Spinal cord (tissue), 10 donors: ENCODE measurements around the gene DHX9. TPM values are rescaled to one million over a fixed set of nuclear protein-coding genes. Genes with fewer than 3 reads are reported as not detected.

Experiments used
- DNase-seq, 6 donors: peaks; one replicate each; pipeline versions ENCODE4 v3.0.0 to v3.0.0-alpha.2; 2013 to 2015; ENCODE audit warnings: low spot score in 6 of 6, low read depth in 4 of 6
- H3K27ac ChIP-seq: one replicate; pipeline ENCODE4 v1.5.1; 2013; ENCODE audit warnings: low read depth, low read length, control low read depth
- H3K27me3 ChIP-seq: one replicate; pipeline ENCODE4 v1.6.1; 2013; ENCODE audit warnings: low read length; ENCODE audit not compliant: control insufficient read depth, insufficient read depth
- H3K36me3 ChIP-seq: one replicate; pipeline ENCODE4 v1.6.1; 2013; ENCODE audit warnings: low read length; ENCODE audit not compliant: control insufficient read depth, insufficient read depth
- H3K4me1 ChIP-seq: one replicate; pipeline ENCODE4 v1.6.1; 2013; ENCODE audit warnings: low read length; ENCODE audit not compliant: control insufficient read depth, insufficient read depth
- H3K4me3 ChIP-seq: one replicate; pipeline ENCODE4 v1.5.1; 2013; ENCODE audit warnings: low read depth, low read length, control low read depth
- H3K9me3 ChIP-seq: one replicate; pipeline ENCODE4 v1.6.1; 2013; ENCODE audit warnings: low read length; ENCODE audit not compliant: control insufficient read depth, insufficient read depth
- WGBS: methylation state at CpG from one replicate; pipeline ENCODE4 v1.1.5; 2013; ENCODE audit warnings: missing lambda C conversion rate; ENCODE audit not compliant: insufficient coverage; 5-methylcytosine and 5-hydroxymethylcytosine counted together
- polyA plus RNA-seq, 2 donors: library from polyadenylated mRNA; unstranded; fragments of 120-200 nt; gene quantifications; one replicate each; pipeline ENCODE4 v1.2.1, GENCODE V29; 2013; ENCODE audit not compliant: insufficient read length in 2 of 2
- total RNA-seq, 2 donors: library from RNA; depleted of rRNA in 1 of 2; stranded (reverse); fragments of 120-200 nt in 1 of 2; fragments of >200 nt in 1 of 2; gene quantifications; one replicate each; pipeline versions ENCODE4 v1.2.3 to v1.2.4, GENCODE V29; 2013 to 2014
- donor health status: healthy.

DHX9 gene
- total and polyA plus RNA-seq, 4 donors: 163 to 195 (median 180) TPM

GRCh38 chr1:182909578-182909977, 70.4 kb downstream of the DHX9 start:
- Histone ChIP-seq H3K4me1 (no peaks in the 10 kb centered on the region), H3K4me3 (no peak overlapping the region), H3K27ac (no peak overlapping the region), H3K27me3 (no peaks in the 10 kb centered on the region), H3K9me3 (peaks cover 4% of the 10 kb centered on the region), H3K36me3 (no peaks in the 10 kb centered on the region)
- WGBS: 73% methylated on average over 4 of the region's 4 CpGs
- no peak for DNase-seq

- H3K9me3 ChIP-seq: peaks cover 4% of the 10 kb centered on the region
- no peak for DNase-seq
- H3K4me3 ChIP-seq: no peak overlapping the region
- no peaks in the 10 kb centered on the region for H3K4me1 ChIP-seq
- no peak overlapping the region for H3K27ac ChIP-seq
- H3K36me3 ChIP-seq: no peaks in the 10 kb centered on the region
- 100% methylated on average over 1 of the region's 1 CpG for WGBS
- no peaks in the 10 kb centered on the region for H3K27me3 ChIP-seq
These were observed 71.0 kb downstream of the DHX9 start for GRCh38 chr1:182910143-182910542.

GRCh38 chr1:182913401-182913800, 74.3 kb downstream of the DHX9 start:
- H3K27me3 ChIP-seq: no peaks in the 10 kb centered on the region
- H3K36me3 ChIP-seq: no peaks in the 10 kb centered on the region
- H3K4me3 ChIP-seq: no peak overlapping the region
- WGBS: 100% methylated on average over 1 of the region's 3 CpGs
- H3K4me1 ChIP-seq: no peaks in the 10 kb centered on the region
- H3K9me3 ChIP-seq: peaks cover 4% of the 10 kb centered on the region
- no peak overlapping the region for H3K27ac ChIP-seq
- DNase-seq: no peak

GRCh38 chr1:182917378-182917777, 78.2 kb downstream of the DHX9 start:
- DNase-seq: no peak
- Histone ChIP-seq H3K9me3 (peaks cover 2% of the 10 kb centered on the region), H3K4me1 (no peaks in the 10 kb centered on the region), H3K36me3 (no peaks in the 10 kb centered on the region), H3K4me3 (no peak overlapping the region), H3K27ac (no peak overlapping the region), H3K27me3 (no peaks in the 10 kb centered on the region)
- no CpG with 5 or more reads among the region's 3 CpGs for WGBS

- no peak overlapping the region for H3K4me3 ChIP-seq
- WGBS: no CpG with 5 or more reads among the region's 1 CpG
- H3K27ac ChIP-seq: no peak overlapping the region
- H3K36me3 ChIP-seq: no peaks in the 10 kb centered on the region
- no peaks in the 10 kb centered on the region for H3K4me1 ChIP-seq
- H3K27me3 ChIP-seq: no peaks in the 10 kb centered on the region
- DNase-seq: peak in 1 of 6 donors; percentile 1
- H3K9me3 ChIP-seq: no peaks in the 10 kb centered on the region
These were observed 86.5 kb downstream of the DHX9 start for GRCh38 chr1:182925661-182926060.

GRCh38 chr1:182927693-182928433, 88.7 kb downstream of the DHX9 start:
- H3K4me3 ChIP-seq: no peak overlapping the region
- DNase-seq: no peak
- H3K27ac ChIP-seq: no peak overlapping the region
- WGBS: 100% methylated on average over 1 of the region's 1 CpG
- H3K9me3 ChIP-seq: no peaks in the 10 kb centered on the region
- H3K4me1 ChIP-seq: no peaks in the 10 kb centered on the region
- no peaks in the 10 kb centered on the region for H3K36me3 ChIP-seq
- no peaks in the 10 kb centered on the region for H3K27me3 ChIP-seq

- WGBS: no CpG with 5 or more reads among the region's 1 CpG
These were observed 91.8 kb downstream of the DHX9 start for GRCh38 chr1:182930985-182931384.

GRCh38 chr1:182935716-182936115, 96.6 kb downstream of the DHX9 start:
- H3K4me1 ChIP-seq: no peaks in the 10 kb centered on the region
- peaks cover 4% of the 10 kb centered on the region for H3K27me3 ChIP-seq
- no peak overlapping the region for H3K27ac ChIP-seq
- no peaks in the 10 kb centered on the region for H3K9me3 ChIP-seq
- H3K4me3 ChIP-seq: no peak overlapping the region
- DNase-seq: no peak
- no peaks in the 10 kb centered on the region for H3K36me3 ChIP-seq

More at GRCh38 chr1:182930985-182931384, 91.8 kb downstream of the DHX9 start:
- Histone ChIP-seq H3K9me3 (no peaks in the 10 kb centered on the region), H3K27me3 (no peaks in the 10 kb centered on the region), H3K4me3 (no peak overlapping the region), H3K27ac (no peak overlapping the region), H3K36me3 (no peaks in the 10 kb centered on the region), H3K4me1 (no peaks in the 10 kb centered on the region)
- DNase-seq: no peak
